ENCODE results near the gene LCORL.

The LCORL gene

GRCh38 chr4:18021720-18022571 is at the start of gene LCORL:
TSS of gene LCORL (minus strand) at chr4:18021755. CDS start at chr4:18021751, 4 bp downstream.
- no peaks in the 10 kb centered on the region for H3K27me3 ChIP-seq (ENCODE audit: control insufficient read depth in 1 of 2, insufficient read depth in 2 of 2, low read length in 2 of 2)
- H3K9me3 ChIP-seq (ENCODE audit: control insufficient read depth in 1 of 2, low read length in 2 of 2), result no peaks in the 10 kb centered on the region
- H3K27ac ChIP-seq (ENCODE audit: low read depth, low read length), result peak within 1 kb of the TSS; percentile 86
- H3K4me1 ChIP-seq (ENCODE audit: control insufficient read depth in 1 of 2, insufficient read depth in 2 of 2, low read length in 2 of 2), result peaks cover 10 to 13% of the 10 kb centered on the region in 2 donors
- peak within 1 kb of the TSS; percentile 71 to 74 for H3K9ac ChIP-seq (ENCODE audit: low read depth in 1 of 2, low read length in 2 of 2)
- H3K4me3 ChIP-seq (ENCODE audit: low read depth in 1 of 2, low read length in 2 of 2), result peak within 1 kb of the TSS; percentile 90 to 91
- H3K36me3 ChIP-seq (ENCODE audit: control insufficient read depth in 1 of 2, insufficient read depth in 2 of 2, low read length in 2 of 2), result no peaks in the 10 kb centered on the region

- no peak overlapping the region for H3K9ac ChIP-seq (ENCODE audit: low read depth in 1 of 2, low read length in 2 of 2)
- H3K4me3 ChIP-seq (ENCODE audit: low read depth in 1 of 2, low read length in 2 of 2), result no peak overlapping the region
- H3K27ac ChIP-seq (ENCODE audit: low read depth, low read length), result no peak overlapping the region
- H3K27me3 ChIP-seq (ENCODE audit: control insufficient read depth in 1 of 2, insufficient read depth in 2 of 2, low read length in 2 of 2), result peaks cover 0 to 5% of the 10 kb centered on the region in 2 donors
- H3K9me3 ChIP-seq (ENCODE audit: control insufficient read depth in 1 of 2, low read length in 2 of 2), result no peaks in the 10 kb centered on the region
- H3K4me1 ChIP-seq (ENCODE audit: control insufficient read depth in 1 of 2, insufficient read depth in 2 of 2, low read length in 2 of 2), result no peaks in the 10 kb centered on the region
- no peaks in the 10 kb centered on the region for H3K36me3 ChIP-seq (ENCODE audit: control insufficient read depth in 1 of 2, insufficient read depth in 2 of 2, low read length in 2 of 2)
Measured at GRCh38 chr4:18069810-18070209, 48.3 kb upstream of the LCORL start.

GRCh38 chr4:18067031-18067430 is 45.5 kb upstream of the LCORL start:
- Histone ChIP-seq H3K4me1 (ENCODE audit: control insufficient read depth in 1 of 2, insufficient read depth in 2 of 2, low read length in 2 of 2) (no peaks in the 10 kb centered on the region), H3K36me3 (ENCODE audit: control insufficient read depth in 1 of 2, insufficient read depth in 2 of 2, low read length in 2 of 2) (no peaks in the 10 kb centered on the region), H3K4me3 (ENCODE audit: low read depth in 1 of 2, low read length in 2 of 2) (no peak overlapping the region), H3K9me3 (ENCODE audit: control insufficient read depth in 1 of 2, low read length in 2 of 2) (peaks cover 9 to 14% of the 10 kb centered on the region in 2 donors), H3K9ac (ENCODE audit: low read depth in 1 of 2, low read length in 2 of 2) (no peak overlapping the region), H3K27ac (ENCODE audit: low read depth, low read length) (no peak overlapping the region), H3K27me3 (ENCODE audit: control insufficient read depth in 1 of 2, insufficient read depth in 2 of 2, low read length in 2 of 2) (peaks cover 0 to 5% of the 10 kb centered on the region in 2 donors)

- Histone ChIP-seq H3K9me3 (ENCODE audit: control insufficient read depth in 1 of 2, low read length in 2 of 2) (peaks cover 9 to 14% of the 10 kb centered on the region in 2 donors), H3K27ac (ENCODE audit: low read depth, low read length) (no peak overlapping the region), H3K9ac (ENCODE audit: low read depth in 1 of 2, low read length in 2 of 2) (no peak overlapping the region), H3K27me3 (ENCODE audit: control insufficient read depth in 1 of 2, insufficient read depth in 2 of 2, low read length in 2 of 2) (no peaks in the 10 kb centered on the region), H3K4me1 (ENCODE audit: control insufficient read depth in 1 of 2, insufficient read depth in 2 of 2, low read length in 2 of 2) (no peaks in the 10 kb centered on the region), H3K36me3 (ENCODE audit: control insufficient read depth in 1 of 2, insufficient read depth in 2 of 2, low read length in 2 of 2) (no peaks in the 10 kb centered on the region), H3K4me3 (ENCODE audit: low read depth in 1 of 2, low read length in 2 of 2) (no peak overlapping the region)
Measured at GRCh38 chr4:18063079-18063478, 41.5 kb upstream of the LCORL start.

- H3K36me3 ChIP-seq (ENCODE audit: control insufficient read depth in 1 of 2, insufficient read depth in 2 of 2, low read length in 2 of 2), result no peaks in the 10 kb centered on the region
- H3K27me3 ChIP-seq (ENCODE audit: control insufficient read depth in 1 of 2, insufficient read depth in 2 of 2, low read length in 2 of 2), result no peaks in the 10 kb centered on the region
- H3K4me3 ChIP-seq (ENCODE audit: low read depth in 1 of 2, low read length in 2 of 2), result peak overlapping the region; percentile 49 to 52
- peaks cover 0 to under 1% of the 10 kb centered on the region in 2 donors for H3K9me3 ChIP-seq (ENCODE audit: control insufficient read depth in 1 of 2, low read length in 2 of 2)
- H3K9ac ChIP-seq (ENCODE audit: low read depth in 1 of 2, low read length in 2 of 2), result no peak overlapping the region
- no peak overlapping the region for H3K27ac ChIP-seq (ENCODE audit: low read depth, low read length)
- no peaks in the 10 kb centered on the region for H3K4me1 ChIP-seq (ENCODE audit: control insufficient read depth in 1 of 2, insufficient read depth in 2 of 2, low read length in 2 of 2)
Measured at GRCh38 chr4:18057821-18058533, 36.4 kb upstream of the LCORL start.

GRCh38 chr4:18056030-18056429 is 34.5 kb upstream of the LCORL start:
- Histone ChIP-seq H3K4me3 (ENCODE audit: low read depth in 1 of 2, low read length in 2 of 2) (no peak overlapping the region), H3K36me3 (ENCODE audit: control insufficient read depth in 1 of 2, insufficient read depth in 2 of 2, low read length in 2 of 2) (no peaks in the 10 kb centered on the region), H3K9ac (ENCODE audit: low read depth in 1 of 2, low read length in 2 of 2) (no peak overlapping the region), H3K27me3 (ENCODE audit: control insufficient read depth in 1 of 2, insufficient read depth in 2 of 2, low read length in 2 of 2) (no peaks in the 10 kb centered on the region), H3K9me3 (ENCODE audit: control insufficient read depth in 1 of 2, low read length in 2 of 2) (no peaks in the 10 kb centered on the region), H3K4me1 (ENCODE audit: control insufficient read depth in 1 of 2, insufficient read depth in 2 of 2, low read length in 2 of 2) (no peaks in the 10 kb centered on the region), H3K27ac (ENCODE audit: low read depth, low read length) (no peak overlapping the region)

GRCh38 chr4:18052158-18052557 is 30.6 kb upstream of the LCORL start:
- Histone ChIP-seq H3K4me1 (ENCODE audit: control insufficient read depth in 1 of 2, insufficient read depth in 2 of 2, low read length in 2 of 2) (no peaks in the 10 kb centered on the region), H3K36me3 (ENCODE audit: control insufficient read depth in 1 of 2, insufficient read depth in 2 of 2, low read length in 2 of 2) (no peaks in the 10 kb centered on the region), H3K27ac (ENCODE audit: low read depth, low read length) (no peak overlapping the region), H3K4me3 (ENCODE audit: low read depth in 1 of 2, low read length in 2 of 2) (no peak overlapping the region), H3K9ac (ENCODE audit: low read depth in 1 of 2, low read length in 2 of 2) (no peak overlapping the region), H3K9me3 (ENCODE audit: control insufficient read depth in 1 of 2, low read length in 2 of 2) (no peaks in the 10 kb centered on the region), H3K27me3 (ENCODE audit: control insufficient read depth in 1 of 2, insufficient read depth in 2 of 2, low read length in 2 of 2) (no peaks in the 10 kb centered on the region)

GRCh38 chr4:18051281-18051680 is 29.7 kb upstream of the LCORL start:
- H3K36me3 ChIP-seq (ENCODE audit: control insufficient read depth in 1 of 2, insufficient read depth in 2 of 2, low read length in 2 of 2), result no peaks in the 10 kb centered on the region
- H3K4me3 ChIP-seq (ENCODE audit: low read depth in 1 of 2, low read length in 2 of 2), result no peak overlapping the region
- no peaks in the 10 kb centered on the region for H3K9me3 ChIP-seq (ENCODE audit: control insufficient read depth in 1 of 2, low read length in 2 of 2)
- H3K27me3 ChIP-seq (ENCODE audit: control insufficient read depth in 1 of 2, insufficient read depth in 2 of 2, low read length in 2 of 2), result no peaks in the 10 kb centered on the region
- no peak overlapping the region for H3K9ac ChIP-seq (ENCODE audit: low read depth in 1 of 2, low read length in 2 of 2)
- no peaks in the 10 kb centered on the region for H3K4me1 ChIP-seq (ENCODE audit: control insufficient read depth in 1 of 2, insufficient read depth in 2 of 2, low read length in 2 of 2)
- no peak overlapping the region for H3K27ac ChIP-seq (ENCODE audit: low read depth, low read length)

- H3K4me3 ChIP-seq (ENCODE audit: low read depth in 1 of 2, low read length in 2 of 2), result no peak overlapping the region
- no peaks in the 10 kb centered on the region for H3K9me3 ChIP-seq (ENCODE audit: control insufficient read depth in 1 of 2, low read length in 2 of 2)
- H3K27ac ChIP-seq (ENCODE audit: low read depth, low read length), result no peak overlapping the region
- no peaks in the 10 kb centered on the region for H3K4me1 ChIP-seq (ENCODE audit: control insufficient read depth in 1 of 2, insufficient read depth in 2 of 2, low read length in 2 of 2)
- H3K27me3 ChIP-seq (ENCODE audit: control insufficient read depth in 1 of 2, insufficient read depth in 2 of 2, low read length in 2 of 2), result no peaks in the 10 kb centered on the region
- no peaks in the 10 kb centered on the region for H3K36me3 ChIP-seq (ENCODE audit: control insufficient read depth in 1 of 2, insufficient read depth in 2 of 2, low read length in 2 of 2)
- H3K9ac ChIP-seq (ENCODE audit: low read depth in 1 of 2, low read length in 2 of 2), result no peak overlapping the region
Measured at GRCh38 chr4:18050448-18050847, 28.9 kb upstream of the LCORL start.

- no peaks in the 10 kb centered on the region for H3K36me3 ChIP-seq (ENCODE audit: control insufficient read depth in 1 of 2, insufficient read depth in 2 of 2, low read length in 2 of 2)
- H3K9me3 ChIP-seq (ENCODE audit: control insufficient read depth in 1 of 2, low read length in 2 of 2), result no peaks in the 10 kb centered on the region
- no peaks in the 10 kb centered on the region for H3K27me3 ChIP-seq (ENCODE audit: control insufficient read depth in 1 of 2, insufficient read depth in 2 of 2, low read length in 2 of 2)
- H3K4me3 ChIP-seq (ENCODE audit: low read depth in 1 of 2, low read length in 2 of 2), result no peak overlapping the region
- no peaks in the 10 kb centered on the region for H3K4me1 ChIP-seq (ENCODE audit: control insufficient read depth in 1 of 2, insufficient read depth in 2 of 2, low read length in 2 of 2)
- no peak overlapping the region for H3K9ac ChIP-seq (ENCODE audit: low read depth in 1 of 2, low read length in 2 of 2)
- no peak overlapping the region for H3K27ac ChIP-seq (ENCODE audit: low read depth, low read length)
Measured at GRCh38 chr4:18049446-18049845, 27.9 kb upstream of the LCORL start.

Measured in duodenal mucosa (tissue), 2 donors.